ENCODE results near the gene ITIH3. TPM values are rescaled to one million over a fixed set of nuclear protein-coding genes. Genes with fewer than 3 reads are reported as not detected.

Gene ITIH3
- total RNA-seq, 2 donors from 2014 or later, result not detected

- H3K27me3 ChIP-seq (ENCODE audit: control insufficient read depth, insufficient read depth, low read length, poor library complexity, severe bottlenecking), result no peaks in the 10 kb centered on the region
- H3K9me3 ChIP-seq (ENCODE audit: control insufficient read depth, low read length), result no peaks in the 10 kb centered on the region
- H3K4me3 ChIP-seq (ENCODE audit: low read length), result no peak overlapping the region
- WGBS, 2 experiments (ENCODE audit: insufficient coverage in 1 of 2, insufficient read length in 1 of 2), result 79 to 89% methylated on average over 4 to 6 of the region's 8 CpGs
- no peaks in the 10 kb centered on the region for H3K27me3 Mint-ChIP-seq (ENCODE audit: insufficient read depth)
- H3K27ac Mint-ChIP-seq, result peak overlapping the region; percentile 91
- H3K9me3 Mint-ChIP-seq, result no peaks in the 10 kb centered on the region
- no peak for DNase-seq
- H3K4me1 Mint-ChIP-seq, result peaks cover 19% of the 10 kb centered on the region
- H3K27ac ChIP-seq (ENCODE audit: low read depth, low read length), result peak overlapping the region; percentile 95
- H3K4me3 Mint-ChIP-seq, result no peak overlapping the region
- peaks cover 10% of the 10 kb centered on the region for H3K4me1 ChIP-seq (ENCODE audit: control insufficient read depth, insufficient read depth, low read length)
- peak overlapping the region; percentile 15 for H3K9ac ChIP-seq (ENCODE audit: extremely low read depth, low read length, poor library complexity, severe bottlenecking)
- H3K36me3 Mint-ChIP-seq (ENCODE audit: low read depth), result peaks cover 4% of the 10 kb centered on the region
- TF ChIP-seq, protein P1, sequence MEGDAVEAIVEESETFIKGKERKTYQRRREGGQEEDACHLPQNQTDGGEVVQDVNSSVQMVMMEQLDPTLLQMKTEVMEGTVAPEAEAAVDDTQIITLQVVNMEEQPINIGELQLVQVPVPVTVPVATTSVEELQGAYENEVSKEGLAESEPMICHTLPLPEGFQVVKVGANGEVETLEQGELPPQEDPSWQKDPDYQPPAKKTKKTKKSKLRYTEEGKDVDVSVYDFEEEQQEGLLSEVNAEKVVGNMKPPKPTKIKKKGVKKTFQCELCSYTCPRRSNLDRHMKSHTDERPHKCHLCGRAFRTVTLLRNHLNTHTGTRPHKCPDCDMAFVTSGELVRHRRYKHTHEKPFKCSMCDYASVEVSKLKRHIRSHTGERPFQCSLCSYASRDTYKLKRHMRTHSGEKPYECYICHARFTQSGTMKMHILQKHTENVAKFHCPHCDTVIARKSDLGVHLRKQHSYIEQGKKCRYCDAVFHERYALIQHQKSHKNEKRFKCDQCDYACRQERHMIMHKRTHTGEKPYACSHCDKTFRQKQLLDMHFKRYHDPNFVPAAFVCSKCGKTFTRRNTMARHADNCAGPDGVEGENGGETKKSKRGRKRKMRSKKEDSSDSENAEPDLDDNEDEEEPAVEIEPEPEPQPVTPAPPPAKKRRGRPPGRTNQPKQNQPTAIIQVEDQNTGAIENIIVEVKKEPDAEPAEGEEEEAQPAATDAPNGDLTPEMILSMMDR (conservative IDR thresholded peaks at IDR 0.05), result no peak
- H3K36me3 ChIP-seq (ENCODE audit: control insufficient read depth, insufficient read depth, low read length), result no peaks in the 10 kb centered on the region
Measured at GRCh38 chr3:52835766-52836470, 41.3 kb downstream of the ITIH3 start.

GRCh38 chr3:52836471-52836845 lies 41.9 kb downstream of the ITIH3 start:
- H3K4me3 Mint-ChIP-seq, result no peak overlapping the region

GRCh38 chr3:52836986-52837385 lies 42.4 kb downstream of the ITIH3 start:
- Histone ChIP-seq H3K9ac (ENCODE audit: extremely low read depth, low read length, poor library complexity, severe bottlenecking) (no peak overlapping the region), H3K4me3 (ENCODE audit: low read length) (no peak overlapping the region), H3K27me3 (ENCODE audit: control insufficient read depth, insufficient read depth, low read length, poor library complexity, severe bottlenecking) (no peaks in the 10 kb centered on the region), H3K4me1 (ENCODE audit: control insufficient read depth, insufficient read depth, low read length) (peaks cover 10% of the 10 kb centered on the region), H3K9me3 (ENCODE audit: control insufficient read depth, low read length) (no peaks in the 10 kb centered on the region), H3K36me3 (ENCODE audit: control insufficient read depth, insufficient read depth, low read length) (no peaks in the 10 kb centered on the region), H3K27ac (ENCODE audit: low read depth, low read length) (no peak overlapping the region)
- WGBS, 2 experiments (ENCODE audit: insufficient coverage in 1 of 2, insufficient read length in 1 of 2), result 88 to 100% methylated on average over 2 to 4 of the region's 4 CpGs
- Mint-ChIP-seq H3K9me3 (no peaks in the 10 kb centered on the region), H3K4me1 (peaks cover 19% of the 10 kb centered on the region), H3K27me3 (ENCODE audit: insufficient read depth) (no peaks in the 10 kb centered on the region), H3K27ac (peak overlapping the region; percentile 44), H3K4me3 (no peak overlapping the region), H3K36me3 (ENCODE audit: low read depth) (peaks cover 4% of the 10 kb centered on the region)
- no peak for DNase-seq
- TF ChIP-seq, protein P1 (conservative IDR thresholded peaks at IDR 0.05), result no peak

More at GRCh38 chr3:52836471-52836845, 41.9 kb downstream of the ITIH3 start:
- no peaks in the 10 kb centered on the region for H3K27me3 ChIP-seq (ENCODE audit: control insufficient read depth, insufficient read depth, low read length, poor library complexity, severe bottlenecking)
- peaks cover 10% of the 10 kb centered on the region for H3K4me1 ChIP-seq (ENCODE audit: control insufficient read depth, insufficient read depth, low read length)
- Mint-ChIP-seq H3K27me3 (ENCODE audit: insufficient read depth) (no peaks in the 10 kb centered on the region), H3K36me3 (ENCODE audit: low read depth) (peaks cover 4% of the 10 kb centered on the region), H3K9me3 (no peaks in the 10 kb centered on the region), H3K27ac (peak overlapping the region; percentile 44), H3K4me1 (peaks cover 19% of the 10 kb centered on the region)
- WGBS, 2 experiments (ENCODE audit: insufficient coverage in 1 of 2, insufficient read length in 1 of 2), result 91 to 100% methylated on average over 4 to 5 of the region's 5 CpGs
- no peak overlapping the region for H3K4me3 ChIP-seq (ENCODE audit: low read length)
- H3K27ac ChIP-seq (ENCODE audit: low read depth, low read length), result no peak overlapping the region
- H3K9ac ChIP-seq (ENCODE audit: extremely low read depth, low read length, poor library complexity, severe bottlenecking), result no peak overlapping the region
- TF ChIP-seq, protein P1 (conservative IDR thresholded peaks at IDR 0.05), result no peak
- H3K36me3 ChIP-seq (ENCODE audit: control insufficient read depth, insufficient read depth, low read length), result no peaks in the 10 kb centered on the region
- DNase-seq, result no peak
- H3K9me3 ChIP-seq (ENCODE audit: control insufficient read depth, low read length), result no peaks in the 10 kb centered on the region

Data from endodermal cell (in vitro differentiated cells).